Measurements from ENCODE around the gene FARP1.

The FARP1 gene

GRCh38 chr13:98141509-98142379 is 1.1 kb upstream of the FARP1 start:
- DNase-seq (ENCODE audit: low read depth): no peak

- no peak for DNase-seq (ENCODE audit: low read depth)
These were observed 261 bp downstream of the FARP1 start for GRCh38 chr13:98143157-98143553.

- DNase-seq (ENCODE audit: low read depth): no peak
These were observed 720 bp downstream of the FARP1 start for GRCh38 chr13:98143601-98144026.

- peak; percentile 52 for DNase-seq (ENCODE audit: low read depth)
These were observed 1.3 kb downstream of the FARP1 start for GRCh38 chr13:98144027-98144741.

GRCh38 chr13:98144801-98145350 is 2.0 kb downstream of the FARP1 start:
- peak; percentile 56 for DNase-seq (ENCODE audit: low read depth)

- no peak for DNase-seq (ENCODE audit: low read depth)
These were observed 4.6 kb downstream of the FARP1 start for GRCh38 chr13:98147521-98147920.

GRCh38 chr13:98150832-98151479 is 8.1 kb downstream of the FARP1 start:
- DNase-seq (ENCODE audit: low read depth): no peak

GRCh38 chr13:98155475-98156109 is 12.7 kb downstream of the FARP1 start:
- peak; percentile 65 for DNase-seq (ENCODE audit: low read depth)

GRCh38 chr13:98156259-98156658 is 13.4 kb downstream of the FARP1 start:
- no peak for DNase-seq (ENCODE audit: low read depth)

GRCh38 chr13:98157188-98157587 is 14.3 kb downstream of the FARP1 start:
- no peak for DNase-seq (ENCODE audit: low read depth)

- no peak for DNase-seq (ENCODE audit: low read depth)
These were observed 14.7 kb downstream of the FARP1 start for GRCh38 chr13:98157609-98158008.

GRCh38 chr13:98158172-98158899 is 15.4 kb downstream of the FARP1 start:
- no peak for DNase-seq (ENCODE audit: low read depth)

- no peak for DNase-seq (ENCODE audit: low read depth)
These were observed 20.0 kb downstream of the FARP1 start for GRCh38 chr13:98162935-98163334.

GRCh38 chr13:98169331-98169730 is 26.4 kb downstream of the FARP1 start:
- DNase-seq (ENCODE audit: low read depth): no peak

- DNase-seq (ENCODE audit: low read depth): peak; percentile 52
These were observed 29.2 kb downstream of the FARP1 start for GRCh38 chr13:98171900-98172589.

- peak; percentile 92 for DNase-seq (ENCODE audit: low read depth)
These were observed 29.9 kb downstream of the FARP1 start for GRCh38 chr13:98172590-98173422.

GRCh38 chr13:98173431-98174152 is 30.7 kb downstream of the FARP1 start:
- peak; percentile 99 for DNase-seq (ENCODE audit: low read depth)

- DNase-seq (ENCODE audit: low read depth): no peak
These were observed 31.4 kb downstream of the FARP1 start for GRCh38 chr13:98174307-98174706.

- DNase-seq (ENCODE audit: low read depth): peak; percentile 44
These were observed 32.1 kb downstream of the FARP1 start for GRCh38 chr13:98175043-98175442.
